Measurements from ENCODE around the gene REELD1. TPM values are rescaled to one million over a fixed set of nuclear protein-coding genes. Genes with fewer than 3 reads are reported as not detected.
A peak's percentile ranks its signal among the peaks of the same experiment; 100 is the strongest.

The REELD1 gene
- total RNA-seq: 0.29 TPM
- long read RNA-seq: 0 reads

DNA sequence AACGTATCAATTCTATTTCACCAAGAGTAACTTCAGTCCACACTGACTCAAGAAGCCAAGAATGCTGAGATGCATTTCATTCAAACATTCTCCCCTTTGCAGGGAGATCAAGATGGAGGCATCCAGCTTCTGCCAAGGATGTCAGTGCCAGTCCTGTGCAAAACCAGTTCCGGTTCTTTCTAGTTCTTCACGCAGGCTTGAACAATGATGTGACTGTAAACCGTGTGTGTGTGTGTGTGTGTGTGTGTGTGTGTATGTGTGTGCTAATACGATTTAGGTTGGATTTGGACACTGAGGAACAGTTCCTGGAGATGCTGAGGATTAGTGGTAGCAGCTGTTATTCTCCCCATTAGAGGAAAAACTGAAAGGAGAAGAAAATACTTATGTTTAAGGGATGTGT is at the start of gene REELD1:
TSS of gene REELD1 (plus strand) at position 301 of the 400 bp plus-strand sequence. CDS start 2,415 bp downstream, outside the sequence.
- DNase-seq (ENCODE audit: low spot score): no peak

- DNase-seq (ENCODE audit: low spot score): no peak
Measured at GRCh38 chr4:146165221-146165620, 49.1 kb upstream of the REELD1 start.

DNA sequence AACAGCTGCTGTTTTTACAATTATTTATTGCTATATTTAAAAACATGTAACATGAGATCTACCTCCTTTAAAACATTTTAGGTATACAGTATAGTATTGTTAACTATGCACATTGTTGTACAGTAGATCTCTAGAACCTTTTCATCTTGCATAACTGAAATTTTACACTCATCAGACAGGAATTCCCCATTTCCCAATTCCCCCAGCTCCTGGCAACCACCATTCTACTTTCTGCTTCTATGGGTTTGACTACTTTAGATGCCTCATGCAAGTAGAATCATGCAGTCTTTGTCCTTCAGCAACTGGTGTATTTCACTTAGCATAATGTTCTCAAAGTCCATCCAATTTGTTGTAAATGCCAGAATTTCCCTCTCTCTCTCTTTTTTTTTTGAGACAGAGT is 48.5 kb upstream of the REELD1 start:
- no peak for DNase-seq (ENCODE audit: low spot score)

DNA sequence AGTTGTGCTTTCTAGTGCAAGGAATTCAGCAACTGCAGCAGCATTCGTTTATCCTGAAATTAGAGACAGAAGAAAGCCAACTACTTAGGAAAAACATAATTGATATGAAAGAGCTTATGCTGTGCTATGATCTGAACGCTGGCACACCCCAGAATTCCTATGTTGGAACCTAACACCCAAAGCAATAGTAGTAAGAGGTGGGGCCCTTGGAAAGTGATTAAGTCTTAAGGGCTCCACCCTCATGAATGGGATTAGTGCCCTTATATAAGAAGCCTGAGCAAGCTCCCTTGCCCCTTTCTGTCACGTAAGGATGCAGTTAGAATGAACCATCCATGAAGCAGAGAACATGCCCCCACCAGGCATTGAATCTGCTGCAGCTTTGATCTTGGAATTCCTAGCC is 44.2 kb upstream of the REELD1 start:
- DNase-seq (ENCODE audit: low spot score): no peak

DNA sequence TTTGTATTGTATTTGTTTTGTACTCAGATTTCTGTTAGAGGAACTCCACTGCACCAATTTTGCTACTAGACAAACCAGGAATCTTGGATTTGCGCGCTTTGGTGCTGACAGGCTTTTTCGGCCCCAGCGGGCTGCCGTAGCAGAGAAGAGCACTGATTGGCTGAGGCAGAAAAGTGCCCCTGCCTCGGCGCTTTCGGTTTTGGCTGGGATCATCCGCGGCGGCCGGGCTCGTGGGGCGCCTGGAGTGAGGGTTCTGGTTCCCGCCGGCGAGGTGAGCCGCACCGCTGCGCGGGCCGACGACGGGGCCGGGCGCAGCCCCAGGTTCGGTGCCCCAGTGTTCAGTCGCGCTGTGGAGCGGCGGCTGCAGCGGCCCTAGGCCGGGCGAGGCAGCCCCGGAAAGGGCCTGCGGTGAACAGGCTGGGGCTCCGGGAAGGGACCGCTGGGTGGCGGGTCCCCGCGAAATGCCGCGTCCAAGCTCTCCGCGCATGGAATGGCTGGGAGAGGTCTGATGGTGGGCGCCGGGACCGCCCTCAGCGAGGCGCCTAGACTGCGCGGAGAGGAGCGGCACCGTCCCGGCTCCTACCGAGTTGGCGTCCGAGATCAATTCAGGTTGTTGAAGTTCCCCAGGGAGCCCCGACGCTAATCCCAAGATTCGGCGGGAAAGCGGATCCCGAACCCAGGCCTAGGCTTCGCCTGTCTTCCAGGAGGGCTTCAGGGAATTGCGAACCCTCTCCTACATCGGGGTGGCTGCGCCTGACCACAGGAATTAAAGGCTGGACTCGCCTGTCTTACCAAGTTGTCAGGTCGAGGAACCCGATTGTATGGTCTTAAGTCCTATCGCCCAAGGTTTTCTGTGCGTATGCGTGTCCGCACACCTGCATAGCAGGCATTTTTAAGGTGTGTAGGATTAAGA is 38.5 kb upstream of the REELD1 start, which contains the start of gene LSM6:
TSS of gene LSM6 (plus strand) at position 178 of the 913 bp plus-strand sequence. CDS start 7,204 bp downstream, outside the sequence.
- DNase-seq (ENCODE audit: low spot score): peak; percentile 95

DNA sequence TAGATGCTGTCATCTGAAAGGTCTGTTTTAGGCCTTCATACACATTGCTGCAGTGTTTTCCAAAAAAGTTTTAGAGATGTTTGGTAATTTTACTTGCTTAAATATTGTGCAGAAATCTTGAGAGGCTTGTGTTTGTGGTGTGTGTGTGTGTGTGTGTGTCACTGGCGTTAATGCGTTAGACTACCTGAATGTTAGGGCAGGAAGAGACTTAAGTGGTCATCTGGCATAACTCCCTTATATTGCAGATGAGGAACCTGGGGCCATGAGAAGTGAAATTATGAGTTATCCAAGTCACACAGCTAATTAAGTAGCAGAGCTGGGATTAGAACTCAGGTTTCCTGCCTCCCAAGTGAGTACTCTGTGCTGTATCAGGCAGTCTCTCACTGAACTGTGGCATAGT is 37.4 kb upstream of the REELD1 start:
- DNase-seq (ENCODE audit: low spot score): no peak

- no peak for DNase-seq (ENCODE audit: low spot score)
Measured at GRCh38 chr4:146178126-146178525, 36.2 kb upstream of the REELD1 start.

GRCh38 chr4:146179784-146180370 is 34.5 kb upstream of the REELD1 start:
- no peak for DNase-seq (ENCODE audit: low spot score)

- DNase-seq (ENCODE audit: low spot score): no peak
Measured at GRCh38 chr4:146182443-146182842, 31.9 kb upstream of the REELD1 start.

DNA sequence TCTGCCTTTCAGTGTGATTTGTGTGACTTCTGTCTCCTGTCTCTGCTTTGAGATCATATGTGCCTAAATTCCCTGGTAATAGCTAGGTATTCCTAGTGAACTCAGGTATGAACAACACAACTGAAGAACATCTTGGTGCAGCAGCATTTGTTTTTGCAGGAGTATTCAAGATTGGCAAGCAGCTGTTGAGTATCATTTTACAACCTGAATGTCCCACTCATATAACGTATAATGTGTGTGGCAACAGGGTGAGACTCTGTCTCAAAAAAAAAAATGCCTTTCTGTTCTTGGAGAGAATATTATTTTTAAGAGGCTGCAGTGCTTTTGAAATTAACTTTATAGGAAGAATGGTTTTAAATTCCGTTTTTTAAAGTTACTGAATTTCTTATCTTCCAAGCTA is 31.1 kb upstream of the REELD1 start:
- no peak for DNase-seq (ENCODE audit: low spot score)

DNA sequence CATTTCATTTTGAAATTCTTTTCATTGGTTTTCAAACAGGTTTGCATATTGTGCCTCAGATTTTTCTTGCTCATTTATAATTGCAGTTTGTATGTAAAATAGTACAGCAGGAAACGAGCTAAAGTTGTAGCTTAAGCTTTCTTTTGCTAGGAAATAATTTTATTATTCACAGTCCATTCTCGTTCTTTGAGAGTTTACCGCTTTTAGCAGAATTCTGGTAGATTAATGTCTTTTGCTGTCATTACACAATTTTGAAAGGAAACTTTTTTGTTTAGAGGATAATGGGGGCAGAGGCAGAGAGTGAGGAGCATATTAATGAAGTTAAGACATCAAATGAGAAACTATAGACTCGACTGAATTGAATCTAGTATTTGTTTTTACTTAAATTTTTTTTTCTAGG is 28.3 kb upstream of the REELD1 start:
- no peak for DNase-seq (ENCODE audit: low spot score)

- no peak for DNase-seq (ENCODE audit: low spot score)
Measured at GRCh38 chr4:146186596-146186995, 27.7 kb upstream of the REELD1 start.

DNA sequence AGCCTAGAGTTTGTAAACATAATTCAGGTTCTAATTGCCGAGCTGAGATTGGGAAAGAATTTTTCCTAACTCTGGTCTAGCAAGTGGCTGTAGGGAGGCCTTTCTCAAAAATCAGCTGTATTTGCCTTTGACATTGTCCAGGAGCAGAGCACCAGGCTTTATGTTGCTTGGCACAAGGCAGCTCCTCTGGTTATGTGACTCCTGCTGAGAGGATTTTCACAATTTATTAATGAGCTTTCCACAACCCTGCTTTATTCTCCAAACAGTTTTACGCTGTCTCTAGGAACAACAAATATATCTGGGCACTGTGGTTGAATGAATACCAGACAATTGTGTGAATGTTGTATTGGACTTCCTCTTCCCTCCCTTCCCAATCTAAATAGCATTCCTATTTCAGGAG is 23.9 kb upstream of the REELD1 start:
- no peak for DNase-seq (ENCODE audit: low spot score)

GRCh38 chr4:146191766-146192458 is 22.4 kb upstream of the REELD1 start:
- no peak for DNase-seq (ENCODE audit: low spot score)

DNA sequence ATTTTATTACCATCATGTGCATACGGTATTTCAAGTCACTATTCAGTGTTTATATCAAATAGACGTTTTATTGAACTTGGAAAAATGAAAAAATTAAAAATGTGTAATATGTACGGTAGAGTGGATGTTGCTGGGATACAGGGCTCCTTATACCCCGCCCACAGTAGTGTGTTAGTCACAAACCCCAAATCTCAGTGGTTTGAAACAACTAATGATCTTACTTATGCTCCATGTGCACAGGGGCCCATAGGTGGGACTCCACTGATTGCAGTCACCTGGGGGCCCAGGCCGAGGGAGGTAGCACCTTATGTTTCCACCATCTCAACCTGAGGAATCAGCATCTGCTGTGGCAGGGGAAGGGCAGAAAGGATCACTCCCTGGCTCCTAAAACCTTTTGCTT is 20.7 kb upstream of the REELD1 start:
- DNase-seq (ENCODE audit: low spot score): no peak

DNA sequence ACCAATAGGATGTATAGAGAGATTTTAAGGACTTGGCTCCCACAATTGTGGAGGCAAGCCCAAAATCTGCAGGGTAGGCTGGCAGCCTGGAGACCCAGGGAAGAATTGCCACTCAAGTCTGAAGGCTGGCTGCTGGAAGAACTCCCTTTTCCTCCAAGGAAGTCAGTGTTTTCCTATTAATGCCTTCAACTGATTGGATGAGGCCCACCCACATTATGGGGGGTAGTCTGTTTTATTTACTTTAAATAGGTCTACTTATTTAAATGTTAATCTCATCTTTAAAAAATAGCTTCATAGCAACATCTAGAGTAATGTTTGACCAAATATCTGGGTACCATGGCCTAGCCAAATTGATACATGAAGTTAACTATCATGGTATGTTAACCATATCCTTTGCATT is 20.1 kb upstream of the REELD1 start:
- DNase-seq (ENCODE audit: low spot score): no peak

DNA sequence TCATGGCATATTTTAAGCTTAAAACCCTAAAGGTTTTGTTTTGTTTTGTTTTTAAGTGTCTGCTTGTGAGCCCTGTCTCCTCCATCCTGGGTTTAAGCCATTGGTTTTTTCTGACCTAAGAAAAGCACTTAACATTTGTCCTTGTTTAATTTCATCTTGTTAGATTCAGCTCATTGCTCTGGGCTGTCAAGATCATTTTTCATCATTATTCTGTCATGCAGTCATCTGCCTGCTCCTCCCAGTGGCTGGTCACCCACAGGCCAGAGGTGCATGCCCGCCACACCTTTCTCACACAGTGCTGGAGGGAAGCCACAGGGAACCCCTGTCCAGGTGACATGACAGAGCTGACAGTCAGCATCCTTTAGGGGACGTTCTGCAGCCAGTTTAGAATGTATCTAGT is 11.7 kb upstream of the REELD1 start:
- no peak for DNase-seq (ENCODE audit: low spot score)

- DNase-seq (ENCODE audit: low spot score): no peak
Measured at GRCh38 chr4:146207410-146207809, 6.9 kb upstream of the REELD1 start.

GRCh38 chr4:146210890-146211289 is 3.4 kb upstream of the REELD1 start:
- DNase-seq (ENCODE audit: low spot score): no peak

GRCh38 chr4:146211440-146211839 is 2.9 kb upstream of the REELD1 start:
- DNase-seq (ENCODE audit: low spot score): no peak

DNA sequence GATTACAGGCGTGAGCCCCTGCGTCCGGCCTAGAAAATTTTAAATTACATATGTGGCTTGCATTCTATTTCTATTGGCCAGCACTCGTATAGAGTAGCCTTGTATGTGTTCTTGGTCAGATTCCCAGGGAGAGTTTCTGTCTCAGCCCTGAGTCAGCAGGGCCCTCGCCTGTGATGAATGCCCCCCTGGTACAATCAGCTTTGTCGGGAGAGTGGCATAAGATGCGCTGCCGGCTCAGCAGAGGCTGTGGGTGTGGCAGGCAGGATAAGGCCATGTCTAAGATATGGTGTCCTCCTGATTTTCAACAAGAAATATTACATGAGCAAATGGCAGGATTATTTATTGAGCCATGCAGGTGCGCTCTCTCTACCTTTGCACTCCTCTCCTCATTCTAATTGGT is 1.6 kb upstream of the REELD1 start:
- DNase-seq (ENCODE audit: low spot score): no peak

- no peak for DNase-seq (ENCODE audit: low spot score)
Measured at GRCh38 chr4:146222313-146222712, 8.0 kb downstream of the REELD1 start.

Measured in mesenteric fat pad (tissue), 1 donor.